Measurements from ENCODE around the gene FLRT1.

DNA sequence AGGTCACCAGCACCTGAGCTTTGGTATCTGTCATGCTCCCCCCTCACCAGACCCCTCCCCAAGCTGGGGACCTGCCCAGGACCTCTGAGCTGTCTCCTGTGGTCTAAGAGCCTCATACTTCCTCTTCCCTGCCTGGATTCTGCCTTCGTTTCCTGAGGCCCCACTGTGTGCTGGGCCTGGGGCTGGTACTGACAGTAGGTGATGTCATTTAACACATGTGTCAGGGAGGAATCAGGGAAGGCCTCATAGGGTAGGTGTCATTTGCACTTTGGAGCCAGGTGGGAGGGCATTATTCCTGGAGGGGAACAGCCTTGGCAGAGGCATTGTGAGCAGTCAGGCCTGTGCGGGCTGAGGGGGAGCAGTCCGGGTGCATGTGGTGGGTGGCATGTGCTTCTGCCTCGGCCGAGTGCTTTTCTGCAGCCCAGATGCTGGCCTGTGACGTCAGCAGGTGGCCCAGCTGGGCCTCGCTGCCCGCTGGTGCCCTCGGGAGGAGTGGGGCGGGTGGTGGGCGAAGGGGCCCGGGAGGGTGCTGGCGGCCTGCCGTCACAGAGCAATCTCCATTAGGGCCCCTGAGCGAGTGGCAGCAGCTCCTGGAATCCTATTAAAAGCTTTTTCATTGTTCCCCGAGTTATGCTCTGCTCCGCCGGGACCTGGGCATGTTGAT lies 9.1 kb downstream of the FLRT1 start:
- TF ChIP-seq EP300 (IDR thresholded peaks at IDR 0.05) (no peak), POLR2A (IDR thresholded peaks at IDR 0.05) (no peak)
- TF ChIP-seq, protein P1, sequence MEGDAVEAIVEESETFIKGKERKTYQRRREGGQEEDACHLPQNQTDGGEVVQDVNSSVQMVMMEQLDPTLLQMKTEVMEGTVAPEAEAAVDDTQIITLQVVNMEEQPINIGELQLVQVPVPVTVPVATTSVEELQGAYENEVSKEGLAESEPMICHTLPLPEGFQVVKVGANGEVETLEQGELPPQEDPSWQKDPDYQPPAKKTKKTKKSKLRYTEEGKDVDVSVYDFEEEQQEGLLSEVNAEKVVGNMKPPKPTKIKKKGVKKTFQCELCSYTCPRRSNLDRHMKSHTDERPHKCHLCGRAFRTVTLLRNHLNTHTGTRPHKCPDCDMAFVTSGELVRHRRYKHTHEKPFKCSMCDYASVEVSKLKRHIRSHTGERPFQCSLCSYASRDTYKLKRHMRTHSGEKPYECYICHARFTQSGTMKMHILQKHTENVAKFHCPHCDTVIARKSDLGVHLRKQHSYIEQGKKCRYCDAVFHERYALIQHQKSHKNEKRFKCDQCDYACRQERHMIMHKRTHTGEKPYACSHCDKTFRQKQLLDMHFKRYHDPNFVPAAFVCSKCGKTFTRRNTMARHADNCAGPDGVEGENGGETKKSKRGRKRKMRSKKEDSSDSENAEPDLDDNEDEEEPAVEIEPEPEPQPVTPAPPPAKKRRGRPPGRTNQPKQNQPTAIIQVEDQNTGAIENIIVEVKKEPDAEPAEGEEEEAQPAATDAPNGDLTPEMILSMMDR (IDR thresholded peaks at IDR 0.05), result no peak
